Pancreas (tissue), 10 donors: ENCODE data around the gene ZNF200. TPM values are rescaled to one million over a fixed set of nuclear protein-coding genes. Genes with fewer than 3 reads are reported as not detected.

Experiments used
- ATAC-seq, 4 donors: fragments of 200-7000 bp; cut with Tn5 transposase; one replicate each; pipeline versions ENCODE4 v1.8.0 to v1.9.1; 2020; ENCODE audit warnings: mild to moderate bottlenecking in 4 of 4, moderate library complexity in 4 of 4
- DNase-seq, 6 donors: peaks; one replicate each; pipeline ENCODE4 v3.0.0-alpha.2; 2020
- FAIRE-seq: peaks from 2 replicates; lab custom pipeline; 2012; peaks lifted over from hg19 to GRCh38; lab: Jason Lieb, UNC
- H3K27ac ChIP-seq, 4 donors: fragments of 200-600 bp; sonication (generic); 1 replicate in 3 of 4; 2 replicates in 1 of 4; pipeline versions ENCODE4 v1.5.0 to v1.8.0; 2020
- H3K27me3 ChIP-seq, 4 donors: fragments of 200-600 bp; one replicate each; pipeline ENCODE4 v1.8.0; 2021
- H3K36me3 ChIP-seq, 3 donors: fragments of 200-600 bp; sonication (generic) in 1 of 3; one replicate each; pipeline versions ENCODE4 v1.5.0 to v1.8.0; 2020 to 2021
- H3K4me1 ChIP-seq, 3 donors: fragments of 200-600 bp; one replicate each; pipeline ENCODE4 v1.8.0; 2021
- H3K4me3 ChIP-seq, 4 donors: fragments of 200-600 bp; sonication (generic) in 2 of 4; one replicate each; pipeline versions ENCODE4 v1.5.0 to v1.8.0; 2020 to 2021
- H3K9me3 ChIP-seq, 4 donors: fragments of 200-600 bp; one replicate each; pipeline ENCODE4 v1.8.0; 2021
- WGBS, 2 donors: extraction: QIAGEN DNeasy Blood & Tissue Kit; methylation state at CpG; one replicate each; pipeline ENCODE4 v1.1.7; 2013; 5-methylcytosine and 5-hydroxymethylcytosine counted together
- intact Hi-C, 3 donors: fragments of 100-400 bp; cut with DNase I; formaldehyde crosslinking; loops; one replicate each; pipeline versions ENCODE4 v1.11.1 to v1.14.2; 2022
- polyA plus RNA-seq, 2 donors: library from polyadenylated mRNA; stranded (reverse); fragments of 200-250 nt; gene quantifications; one replicate each; pipeline ENCODE4 v1.2.3, GENCODE V29; 2013
- total RNA-seq, 6 donors: library from RNA; stranded (reverse); fragmentation: NEBNext Ultra II Directional in 4 of 6; extraction: Animal tissue kit (Norgen Biotek cat#: 25700) in 4 of 6; gene quantifications; one replicate each; pipeline versions ENCODE4 v1.2.1 to v1.2.4, GENCODE V29; 2021 to 2023
- TF ChIP-seq, protein P1 (sequence below), 4 donors: fragments of 200-600 bp; sonication (generic) in 3 of 4; IDR thresholded peaks; one replicate each; pipeline versions ENCODE4 v1.5.0 to v1.8.0; 2021; ENCODE audit warnings: antibody characterized with exemption in 4 of 4
- donor health status: healthy with polysubstance abuse.
- donor health status: DM: no; HTN: no; CAD: no; lungs with moderate emphysema.
- donor health status: DM: no; HTN: no; CAD: no.
- donor health status: control.
- donor health status: control.
- donor health status: Bipolar disorder and iron deficiency.
- donor health status: DM: yes; HTN: yes; CAD: no.
- donor health status: DM: no; HTN: no; CAD: no.
- donor health status: DM: no; HTN: no; CAD: no.
- donor health status: DM: yes; HTN: yes; CAD: no.

The ZNF200 gene
- total and polyA plus RNA-seq, 8 donors: 1.5 to 3.7 (median 2.6) TPM

DNA sequence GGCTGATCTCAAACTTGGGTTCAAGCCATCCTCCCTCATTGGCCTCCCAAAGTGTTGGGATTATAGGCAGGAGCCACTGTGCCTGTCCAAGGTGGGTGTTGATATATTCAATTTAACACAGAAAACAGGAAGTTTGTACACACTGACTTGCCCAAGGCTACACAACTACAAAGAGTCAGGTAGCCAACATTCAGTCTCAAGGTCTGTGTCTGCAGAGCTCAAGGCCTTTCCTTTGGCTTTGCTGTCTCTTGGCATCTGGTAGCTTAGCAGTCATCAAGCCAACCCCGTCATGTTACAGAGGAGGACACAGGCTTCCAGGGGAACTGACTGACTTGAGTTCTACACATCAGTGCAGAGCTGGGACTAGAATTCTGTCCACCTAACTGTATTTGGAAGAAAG lies 33.3 kb upstream of the ZNF200 start:
- FAIRE-seq: no peak
- whole genome bisulfite sequencing, 2 donors: 66 to 85% methylated on average over 1 of the region's 1 CpG

DNA sequence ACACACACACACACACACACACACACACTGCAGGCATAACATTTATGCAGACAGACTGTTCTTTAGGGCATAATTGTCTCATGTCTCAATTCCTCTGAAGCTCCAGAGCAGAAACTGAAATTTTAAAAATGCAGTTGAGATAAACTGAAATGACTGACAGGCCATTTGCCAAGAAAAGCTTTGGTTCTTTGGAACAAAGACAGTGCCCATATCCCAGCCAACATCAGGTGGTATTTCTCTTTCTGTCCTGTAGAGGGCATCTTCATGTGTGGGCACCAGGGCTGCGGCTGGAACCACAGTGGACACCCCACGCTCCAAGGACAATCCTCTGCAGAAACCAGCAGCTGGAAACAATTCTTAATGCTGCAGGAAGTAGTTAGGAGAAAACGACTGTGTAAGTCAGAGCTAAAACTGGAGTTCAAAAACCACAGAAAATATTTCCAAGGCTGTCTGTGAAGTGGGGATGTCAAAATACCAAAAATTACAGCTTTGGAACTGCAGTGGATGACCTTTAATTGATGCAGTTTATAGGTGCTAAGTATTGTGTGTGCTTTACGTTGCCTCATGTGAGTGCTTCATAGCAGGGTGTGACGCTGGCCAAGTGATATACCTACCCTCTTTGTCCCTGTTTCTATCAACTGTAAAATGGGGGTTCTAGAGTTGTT lies 32.0 kb upstream of the ZNF200 start:
- intact Hi-C loops: no loop called here
- Histone ChIP-seq H3K9me3 (no peaks in the 10 kb centered on the region), H3K4me3 (no peak overlapping the region), H3K27me3 (no peaks in the 10 kb centered on the region), H3K36me3 (no peaks in the 10 kb centered on the region), H3K27ac (no peak overlapping the region), H3K4me1 (peaks cover 0 to 6% (median 3%) of the 10 kb centered on the region in 3 donors)
- no peak for FAIRE-seq
- ATAC-seq: no peak
- TF ChIP-seq, protein P1, sequence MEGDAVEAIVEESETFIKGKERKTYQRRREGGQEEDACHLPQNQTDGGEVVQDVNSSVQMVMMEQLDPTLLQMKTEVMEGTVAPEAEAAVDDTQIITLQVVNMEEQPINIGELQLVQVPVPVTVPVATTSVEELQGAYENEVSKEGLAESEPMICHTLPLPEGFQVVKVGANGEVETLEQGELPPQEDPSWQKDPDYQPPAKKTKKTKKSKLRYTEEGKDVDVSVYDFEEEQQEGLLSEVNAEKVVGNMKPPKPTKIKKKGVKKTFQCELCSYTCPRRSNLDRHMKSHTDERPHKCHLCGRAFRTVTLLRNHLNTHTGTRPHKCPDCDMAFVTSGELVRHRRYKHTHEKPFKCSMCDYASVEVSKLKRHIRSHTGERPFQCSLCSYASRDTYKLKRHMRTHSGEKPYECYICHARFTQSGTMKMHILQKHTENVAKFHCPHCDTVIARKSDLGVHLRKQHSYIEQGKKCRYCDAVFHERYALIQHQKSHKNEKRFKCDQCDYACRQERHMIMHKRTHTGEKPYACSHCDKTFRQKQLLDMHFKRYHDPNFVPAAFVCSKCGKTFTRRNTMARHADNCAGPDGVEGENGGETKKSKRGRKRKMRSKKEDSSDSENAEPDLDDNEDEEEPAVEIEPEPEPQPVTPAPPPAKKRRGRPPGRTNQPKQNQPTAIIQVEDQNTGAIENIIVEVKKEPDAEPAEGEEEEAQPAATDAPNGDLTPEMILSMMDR (IDR thresholded peaks at IDR 0.05): peak in 3 of 4 donors; percentile 11 to 21 (median 21)
- DNase-seq: peak in 1 of 6 donors; percentile 31
- WGBS, 2 donors: 65 to 82% methylated on average over 5 of the region's 5 CpGs

More for the DNA sequence above, 33.3 kb upstream of the ZNF200 start:
- DNase-seq: no peak
- no peaks in the 10 kb centered on the region for H3K9me3 ChIP-seq
- H3K27me3 ChIP-seq: no peaks in the 10 kb centered on the region
- H3K4me1 ChIP-seq: peaks cover 0 to 6% (median 3%) of the 10 kb centered on the region in 3 donors
- intact Hi-C loops: no loop called here
- no peak overlapping the region for H3K4me3 ChIP-seq
- TF ChIP-seq, protein P1 (IDR thresholded peaks at IDR 0.05): no peak
- ATAC-seq: no peak
- no peaks in the 10 kb centered on the region for H3K36me3 ChIP-seq
- no peak overlapping the region for H3K27ac ChIP-seq

DNA sequence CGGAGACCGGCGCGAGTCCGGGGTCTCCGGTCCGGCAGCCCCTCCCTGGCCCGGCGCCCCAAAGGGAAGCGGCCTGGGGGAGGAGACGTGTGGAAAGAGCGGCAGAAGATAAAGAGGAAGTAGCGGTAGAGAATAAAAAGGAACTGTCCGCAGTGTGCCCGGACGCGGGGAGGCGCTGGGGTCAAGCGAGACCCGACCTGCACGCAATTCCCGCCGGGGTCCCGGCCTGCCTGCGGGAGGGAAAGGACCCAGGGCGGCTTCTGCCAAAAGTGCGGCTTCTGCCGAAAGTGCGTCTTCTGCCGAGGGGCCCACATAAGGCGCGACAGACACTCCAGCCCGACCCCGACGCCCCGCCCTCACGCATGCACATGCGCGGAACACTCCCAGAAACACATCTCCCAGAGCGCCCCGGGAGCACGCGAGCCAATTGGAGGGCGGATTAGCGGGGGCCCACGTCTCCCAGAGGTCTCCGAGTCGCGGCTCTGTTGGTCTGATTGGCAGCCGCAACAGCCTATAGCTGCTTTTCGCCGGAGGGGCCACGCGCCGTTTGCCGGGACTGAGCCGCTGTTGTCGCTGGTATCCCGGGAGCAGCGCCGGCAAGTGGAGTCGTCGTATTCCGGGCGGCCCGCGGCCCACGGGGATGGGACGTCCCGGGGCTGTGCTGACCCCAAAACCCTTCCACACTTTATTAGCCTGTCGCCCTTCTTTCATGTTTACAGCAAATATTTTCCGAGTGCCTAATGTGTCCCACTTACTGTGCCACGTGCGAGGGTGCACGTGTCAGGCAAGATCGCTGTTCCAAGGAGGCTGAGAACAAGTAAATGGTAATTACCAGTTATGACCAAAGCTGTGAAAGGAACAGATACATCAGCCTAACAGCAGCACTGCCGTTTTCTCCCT lies 29.4 kb upstream of the ZNF200 start:
- 2% methylated on average over 77 of the region's 77 CpGs for WGBS, 2 donors

DNA sequence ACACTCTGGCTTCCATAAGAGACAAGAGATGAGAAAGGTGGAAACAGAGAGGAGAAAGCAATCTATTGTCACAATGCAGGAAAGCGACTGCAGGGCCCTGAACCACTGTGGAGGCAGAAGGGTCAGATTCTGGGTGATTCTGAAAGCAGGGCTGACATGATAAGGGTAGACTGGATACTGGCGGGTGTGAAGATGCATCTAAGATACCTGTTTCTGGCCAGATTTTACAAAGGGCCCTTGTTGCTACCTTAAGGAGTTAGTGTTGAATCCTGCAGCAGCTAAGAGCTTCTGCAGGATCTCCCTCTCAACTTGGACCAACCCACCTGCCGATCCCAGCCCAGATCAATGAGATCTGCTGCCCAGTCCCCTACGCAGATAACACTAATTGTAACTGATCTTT lies 27.6 kb upstream of the ZNF200 start:
- H3K27ac ChIP-seq: no peak overlapping the region
- intact Hi-C loops: no loop called here

More for the DNA sequence above, 29.4 kb upstream of the ZNF200 start:
- DNase-seq (peak; percentile 92 to 98 (median 94)), ATAC-seq (peak; percentile 94 to 96 (median 95)), FAIRE-seq (no peak)
- Histone ChIP-seq H3K27ac (peak overlapping the region; percentile 89 to 97 (median 92)), H3K9me3 (no peaks in the 10 kb centered on the region), H3K4me3 (peak overlapping the region; percentile 65 to 85 (median 74)), H3K4me1 (peaks cover 0 to 6% (median 3%) of the 10 kb centered on the region in 3 donors), H3K27me3 (no peaks in the 10 kb centered on the region), H3K36me3 (no peaks in the 10 kb centered on the region)
- TF ChIP-seq, protein P1 (IDR thresholded peaks at IDR 0.05): no peak
- intact Hi-C loops: no loop called here

More for the DNA sequence above, 27.6 kb upstream of the ZNF200 start:
- Histone ChIP-seq H3K4me1 (peaks cover 0 to 6% (median 3%) of the 10 kb centered on the region in 3 donors), H3K27me3 (no peaks in the 10 kb centered on the region), H3K4me3 (no peak overlapping the region), H3K36me3 (no peaks in the 10 kb centered on the region), H3K9me3 (no peaks in the 10 kb centered on the region)
- WGBS, 2 donors: 86 to 89% methylated on average over 4 of the region's 4 CpGs
- ATAC-seq: no peak
- TF ChIP-seq, protein P1 (IDR thresholded peaks at IDR 0.05): no peak
- FAIRE-seq: no peak
- DNase-seq: no peak
